Keratinocyte (primary cell): ENCODE measurements around the gene SLC37A1. TPM values are rescaled to one million over a fixed set of nuclear protein-coding genes. Genes with fewer than 3 reads are reported as not detected.

Experiments used
- DNase-seq: peaks from one replicate; pipeline ENCODE4 v3.0.0-alpha.2; 2011; ENCODE audit warnings: low read depth, missing footprints, low spot score
- FAIRE-seq: peaks from 2 replicates; lab custom pipeline; 2011; peaks lifted over from hg19 to GRCh38; lab: Jason Lieb, UNC
- H2AFZ ChIP-seq: 2 replicates; pipeline ENCODE4 v1.6.0; 2012; ENCODE audit warnings: low read length, control low read depth, inconsistent platforms; ENCODE audit not compliant: control insufficient read depth
- H3K27ac ChIP-seq: 2 replicates; pipeline ENCODE4 v1.5.1; 2011; ENCODE audit warnings: low read length; ENCODE audit not compliant: control insufficient read depth, insufficient read depth
- H3K27me3 ChIP-seq: 3 replicates; pipeline ENCODE4 v1.6.0; 2011; ENCODE audit warnings: low read length; ENCODE audit not compliant: control insufficient read depth, insufficient read depth; ENCODE audit errors: extremely low read depth
- H3K36me3 ChIP-seq, 2 experiments: 2 replicates in 1 of 2; 3 replicates in 1 of 2; pipeline ENCODE4 v1.5.1; 2011; ENCODE audit warnings: low read length in 2 of 2, mild to moderate bottlenecking in 1 of 2; ENCODE audit not compliant: control insufficient read depth in 2 of 2, insufficient read depth in 2 of 2; ENCODE audit errors: extremely low read depth in 1 of 2
- H3K4me1 ChIP-seq: 3 replicates; pipeline ENCODE4 v1.5.1; 2011; ENCODE audit warnings: low read length; ENCODE audit not compliant: control insufficient read depth, insufficient read depth; ENCODE audit errors: extremely low read depth
- H3K4me2 ChIP-seq: 3 replicates; pipeline ENCODE4 v1.6.0; 2011; ENCODE audit warnings: low read depth, low read length; ENCODE audit not compliant: control insufficient read depth, insufficient read depth; ENCODE audit errors: extremely low read depth
- H3K4me3 ChIP-seq, 3 experiments: fragments of 200-600 bp in 1 of 3; sonication (generic) in 1 of 3; 2 replicates in 2 of 3; 3 replicates in 1 of 3; pipeline ENCODE4 v1.5.1; 2011 to 2016; ENCODE audit warnings: low read length in 3 of 3, mild to moderate bottlenecking in 3 of 3, control low read depth in 2 of 3, inconsistent platforms in 1 of 3, low read depth in 1 of 3, mixed read lengths in 1 of 3, mixed run types in 1 of 3, moderate library complexity in 1 of 3; ENCODE audit not compliant: control insufficient read depth in 2 of 3, insufficient read depth in 2 of 3; ENCODE audit errors: extremely low read depth in 1 of 3
- H3K79me2 ChIP-seq: 2 replicates; pipeline ENCODE4 v1.6.0; 2012; ENCODE audit warnings: low read length; ENCODE audit not compliant: control insufficient read depth, insufficient read depth
- H3K9ac ChIP-seq: 3 replicates; pipeline ENCODE4 v1.6.0; 2011; ENCODE audit warnings: low read length; ENCODE audit not compliant: control insufficient read depth, insufficient read depth; ENCODE audit errors: extremely low read depth
- H3K9me1 ChIP-seq: 3 replicates; pipeline ENCODE4 v1.6.0; 2011; ENCODE audit warnings: low read length; ENCODE audit not compliant: control insufficient read depth, insufficient read depth; ENCODE audit errors: extremely low read depth
- H3K9me3 ChIP-seq: 2 replicates; pipeline ENCODE4 v1.5.1; 2012; ENCODE audit warnings: low read depth, low read length; ENCODE audit not compliant: control insufficient read depth
- H4K20me1 ChIP-seq: 3 replicates; pipeline ENCODE4 v1.6.0; 2011; ENCODE audit warnings: low read length; ENCODE audit not compliant: control insufficient read depth, insufficient read depth; ENCODE audit errors: extremely low read depth
- CTCF ChIP-seq, 3 experiments: IDR thresholded peaks in 1 of 3; conservative IDR thresholded peaks in 1 of 3; optimal IDR thresholded peaks in 1 of 3; 2 replicates in 2 of 3; 3 replicates in 1 of 3; pipeline versions ENCODE3 to v1.5.1; 2011; ENCODE audit warnings: low read length in 3 of 3, mild to moderate bottlenecking in 3 of 3, moderate library complexity in 2 of 3, control low read depth in 1 of 3, inconsistent platforms in 1 of 3; ENCODE audit not compliant: insufficient read depth in 2 of 3; ENCODE audit errors: extremely low read depth in 1 of 3
- EZH2 ChIP-seq: IDR thresholded peaks from one replicate; pipeline ENCODE4 v1.6.1; 2012; ENCODE audit warnings: inconsistent platforms, mild to moderate bottlenecking, low read length, moderate library complexity
- dilution Hi-C: fragments of 300-500 bp; cut with MboI; formaldehyde crosslinking; loops from one replicate; pipeline ENCODE4 v1.7.0; 2020; ENCODE audit warnings: low sequenced_read_pairs; ENCODE audit not compliant: extremely low pct_ligation_motif_present
- polyA plus RNA-seq, 5 experiments: library from polyadenylated mRNA; depleted of rRNA in 3 of 5; stranded (reverse) in 3 of 5; stranded (forward) in 1 of 5; unstranded in 1 of 5; fragments of >200 nt; gene quantifications; 1 replicate in 1 of 5; 2 replicates in 3 of 5; 3 replicates in 1 of 5; pipeline versions ENCODE4 v1.2.1 to v1.2.3, GENCODE V29; 2011 to 2012; ENCODE audit warnings: missing spikeins in 2 of 5, low read depth in 1 of 5, low replicate concordance in 1 of 5

SLC37A1 gene
- polyA plus RNA-seq, 1 donor (not counting 4 experiments of a cell fraction or from before 2014, with no cell fraction given) = 4.1 TPM

- dilution Hi-C loops = no loop called here
- no peak overlapping the region for H3K9ac ChIP-seq
Measured at GRCh38 chr21:42540396-42540795, 26.7 kb downstream of the SLC37A1 start.

DNA sequence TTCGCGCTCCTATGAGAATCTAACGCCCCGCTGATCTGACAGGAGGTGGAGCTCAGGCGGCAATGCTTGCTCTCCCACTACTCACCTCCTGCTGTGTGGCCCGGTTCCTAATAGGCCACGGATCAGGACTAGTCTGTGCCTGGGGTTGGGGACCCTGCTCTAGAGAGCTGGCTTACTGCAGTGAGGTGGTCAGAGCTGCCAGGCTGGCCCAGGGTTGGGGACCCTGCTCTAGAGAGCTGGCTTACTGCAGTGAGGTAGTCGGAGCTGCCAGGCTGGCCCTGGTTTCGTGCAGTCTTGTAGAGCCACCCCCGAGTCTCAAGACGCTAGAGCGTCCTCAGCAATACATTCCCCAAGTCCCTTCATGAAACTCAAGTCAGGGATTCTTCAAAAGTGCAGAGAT lies 27.5 kb downstream of the SLC37A1 start:
- peaks cover 3% of the 10 kb centered on the region for H4K20me1 ChIP-seq
- no peak overlapping the region for H3K27ac ChIP-seq
- H3K4me2 ChIP-seq = no peak overlapping the region
- H3K27me3 ChIP-seq = no peaks in the 10 kb centered on the region
- no peak overlapping the region for H2AFZ ChIP-seq
- peaks cover 0 to 9% of the 10 kb centered on the region in 2 experiments for H3K36me3 ChIP-seq
- no peak for TF ChIP-seq CTCF (optimal IDR thresholded peaks at IDR 0.05 in 1 of 3, IDR thresholded peaks at IDR 0.05 in 1 of 3, conservative IDR thresholded peaks at IDR 0.05 in 1 of 3; ENCODE audit: extremely low read depth in 1 of 3, insufficient read depth in 2 of 3, low read length in 3 of 3)
- no peak for TF ChIP-seq EZH2
- dilution Hi-C loops = no loop called here
- FAIRE-seq (no peak), DNase-seq (no peak)
- H3K9ac ChIP-seq = no peak overlapping the region
- no peaks in the 10 kb centered on the region for H3K79me2 ChIP-seq
- no peaks in the 10 kb centered on the region for H3K9me1 ChIP-seq
- no peaks in the 10 kb centered on the region for H3K4me1 ChIP-seq
- no peak overlapping the region for H3K4me3 ChIP-seq
- H3K9me3 ChIP-seq = no peaks in the 10 kb centered on the region

More at GRCh38 chr21:42540396-42540795, 26.7 kb downstream of the SLC37A1 start:
- FAIRE-seq (no peak), DNase-seq (no peak)
- Histone ChIP-seq H3K79me2 (no peaks in the 10 kb centered on the region), H3K9me3 (no peaks in the 10 kb centered on the region), H3K9me1 (no peaks in the 10 kb centered on the region), H3K27me3 (no peaks in the 10 kb centered on the region), H3K27ac (no peak overlapping the region), H3K4me2 (no peak overlapping the region), H2AFZ (no peak overlapping the region), H3K36me3 (peaks cover 6% of the 10 kb centered on the region in 2 experiments), H3K4me1 (no peaks in the 10 kb centered on the region), H4K20me1 (peaks cover 3% of the 10 kb centered on the region), H3K4me3 (no peak overlapping the region)
- TF ChIP-seq CTCF (optimal IDR thresholded peaks at IDR 0.05 in 1 of 3, IDR thresholded peaks at IDR 0.05 in 1 of 3, conservative IDR thresholded peaks at IDR 0.05 in 1 of 3; ENCODE audit: extremely low read depth in 1 of 3, insufficient read depth in 2 of 3, low read length in 3 of 3) = no peak
- TF ChIP-seq EZH2 = no peak
